Left lung (tissue), 10 donors: ENCODE results near the gene LACRT. TPM values are rescaled to one million over a fixed set of nuclear protein-coding genes. Genes with fewer than 3 reads are reported as not detected.

Source experiments
- ATAC-seq: fragments of 200-7000 bp; cut with Tn5 transposase; one replicate; pipeline ENCODE4 v1.9.1; 2020; ENCODE audit warnings: moderate library complexity
- DNase-seq, 4 donors: peaks; one replicate each; pipeline ENCODE4 v3.0.0-alpha.2; 2013 to 2020
- H3K27ac ChIP-seq, 2 donors: fragments of 200-600 bp; sonication (generic) in 1 of 2; one replicate each; pipeline versions ENCODE4 v1.5.0 to v1.8.0; 2020 to 2021
- H3K27me3 ChIP-seq, 2 donors: fragments of 200-600 bp; sonication (generic) in 1 of 2; one replicate each; pipeline versions ENCODE4 v1.5.0 to v1.8.0; 2020 to 2021
- H3K36me3 ChIP-seq, 2 donors: fragments of 200-600 bp; sonication (generic) in 1 of 2; one replicate each; pipeline versions ENCODE4 v1.5.0 to v1.8.0; 2020 to 2021
- H3K4me1 ChIP-seq, 2 donors: fragments of 200-600 bp; one replicate each; pipeline ENCODE4 v1.8.0; 2021
- H3K4me3 ChIP-seq, 2 donors: fragments of 200-600 bp; sonication (generic) in 1 of 2; one replicate each; pipeline versions ENCODE4 v1.5.0 to v1.8.0; 2020 to 2021; ENCODE audit warnings: mild to moderate bottlenecking in 1 of 2
- H3K9me3 ChIP-seq, 2 donors: fragments of 200-600 bp; sonication (generic) in 1 of 2; one replicate each; pipeline versions ENCODE4 v1.5.0 to v1.8.0; 2020 to 2021
- intact Hi-C, 2 donors: fragments of 100-400 bp; cut with DNase I; formaldehyde crosslinking; loops; one replicate each; pipeline versions ENCODE4 v1.11.2 to v1.14.2; 2022
- polyA plus RNA-seq, 6 donors: library from polyadenylated mRNA; unstranded; fragments of 120-200 nt; gene quantifications; one replicate each; pipeline ENCODE4 v1.2.1, GENCODE V29; 2013; ENCODE audit not compliant: insufficient read length in 6 of 6
- total RNA-seq, 2 donors: library from RNA; stranded (reverse); fragmentation: NEBNext Ultra II Directional; extraction: Animal tissue kit (Norgen Biotek cat#: 25700); gene quantifications; one replicate each; pipeline ENCODE4 v1.2.1, GENCODE V29; 2021
- TF ChIP-seq, protein P1 (sequence below), 2 donors: fragments of 200-600 bp; sonication (generic) in 1 of 2; IDR thresholded peaks; one replicate each; pipeline versions ENCODE4 v1.5.0 to v1.8.0; 2021; ENCODE audit warnings: antibody characterized with exemption in 2 of 2
- donor health status: DM: no; HTN: yes; CAD: no.
- donor health status: DM: no; HTN: no; CAD: no.

Gene LACRT
- total and polyA plus RNA-seq, 8 donors: not detected

DNA sequence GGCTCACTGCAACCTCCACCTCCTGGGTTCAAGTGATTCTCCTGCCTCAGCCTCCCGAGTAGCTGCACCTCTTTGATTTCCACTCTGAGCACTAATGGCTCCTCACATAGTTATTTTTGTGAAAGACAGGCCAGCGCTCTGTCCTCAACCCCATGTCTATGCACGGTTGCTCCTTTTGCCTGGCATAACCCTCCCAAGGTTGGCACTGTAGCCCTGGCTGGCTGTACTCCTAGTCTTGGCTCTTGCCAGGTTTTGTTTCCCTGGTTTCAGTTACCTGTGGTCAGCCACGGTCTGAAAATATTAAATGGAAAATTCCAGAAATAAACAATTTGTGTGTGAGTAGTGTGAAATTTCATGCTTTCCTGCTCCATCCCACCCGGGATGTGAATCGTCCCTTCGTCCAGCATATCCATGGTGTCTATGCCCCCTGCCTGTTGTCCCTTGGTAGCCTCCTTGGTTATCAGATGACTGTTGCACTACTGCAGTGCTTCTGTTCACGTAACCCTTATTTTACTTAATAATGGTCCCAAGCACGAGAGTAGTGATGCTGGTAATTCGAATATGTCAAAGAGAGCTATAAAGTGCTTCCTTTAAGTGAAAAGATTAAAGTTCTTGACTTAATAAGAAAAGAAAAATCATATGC, 25.7 kb upstream of the LACRT start:
- DNase-seq (no peak), ATAC-seq (no peak)
- Histone ChIP-seq H3K27me3 (peaks cover 0 to 16% of the 10 kb centered on the region in 2 donors), H3K4me1 (no peaks in the 10 kb centered on the region), H3K9me3 (no peaks in the 10 kb centered on the region), H3K36me3 (no peaks in the 10 kb centered on the region), H3K27ac (no peak overlapping the region), H3K4me3 (no peak overlapping the region)
- intact Hi-C loops: no loop called here
- TF ChIP-seq, protein P1, sequence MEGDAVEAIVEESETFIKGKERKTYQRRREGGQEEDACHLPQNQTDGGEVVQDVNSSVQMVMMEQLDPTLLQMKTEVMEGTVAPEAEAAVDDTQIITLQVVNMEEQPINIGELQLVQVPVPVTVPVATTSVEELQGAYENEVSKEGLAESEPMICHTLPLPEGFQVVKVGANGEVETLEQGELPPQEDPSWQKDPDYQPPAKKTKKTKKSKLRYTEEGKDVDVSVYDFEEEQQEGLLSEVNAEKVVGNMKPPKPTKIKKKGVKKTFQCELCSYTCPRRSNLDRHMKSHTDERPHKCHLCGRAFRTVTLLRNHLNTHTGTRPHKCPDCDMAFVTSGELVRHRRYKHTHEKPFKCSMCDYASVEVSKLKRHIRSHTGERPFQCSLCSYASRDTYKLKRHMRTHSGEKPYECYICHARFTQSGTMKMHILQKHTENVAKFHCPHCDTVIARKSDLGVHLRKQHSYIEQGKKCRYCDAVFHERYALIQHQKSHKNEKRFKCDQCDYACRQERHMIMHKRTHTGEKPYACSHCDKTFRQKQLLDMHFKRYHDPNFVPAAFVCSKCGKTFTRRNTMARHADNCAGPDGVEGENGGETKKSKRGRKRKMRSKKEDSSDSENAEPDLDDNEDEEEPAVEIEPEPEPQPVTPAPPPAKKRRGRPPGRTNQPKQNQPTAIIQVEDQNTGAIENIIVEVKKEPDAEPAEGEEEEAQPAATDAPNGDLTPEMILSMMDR (IDR thresholded peaks at IDR 0.05): no peak

DNA sequence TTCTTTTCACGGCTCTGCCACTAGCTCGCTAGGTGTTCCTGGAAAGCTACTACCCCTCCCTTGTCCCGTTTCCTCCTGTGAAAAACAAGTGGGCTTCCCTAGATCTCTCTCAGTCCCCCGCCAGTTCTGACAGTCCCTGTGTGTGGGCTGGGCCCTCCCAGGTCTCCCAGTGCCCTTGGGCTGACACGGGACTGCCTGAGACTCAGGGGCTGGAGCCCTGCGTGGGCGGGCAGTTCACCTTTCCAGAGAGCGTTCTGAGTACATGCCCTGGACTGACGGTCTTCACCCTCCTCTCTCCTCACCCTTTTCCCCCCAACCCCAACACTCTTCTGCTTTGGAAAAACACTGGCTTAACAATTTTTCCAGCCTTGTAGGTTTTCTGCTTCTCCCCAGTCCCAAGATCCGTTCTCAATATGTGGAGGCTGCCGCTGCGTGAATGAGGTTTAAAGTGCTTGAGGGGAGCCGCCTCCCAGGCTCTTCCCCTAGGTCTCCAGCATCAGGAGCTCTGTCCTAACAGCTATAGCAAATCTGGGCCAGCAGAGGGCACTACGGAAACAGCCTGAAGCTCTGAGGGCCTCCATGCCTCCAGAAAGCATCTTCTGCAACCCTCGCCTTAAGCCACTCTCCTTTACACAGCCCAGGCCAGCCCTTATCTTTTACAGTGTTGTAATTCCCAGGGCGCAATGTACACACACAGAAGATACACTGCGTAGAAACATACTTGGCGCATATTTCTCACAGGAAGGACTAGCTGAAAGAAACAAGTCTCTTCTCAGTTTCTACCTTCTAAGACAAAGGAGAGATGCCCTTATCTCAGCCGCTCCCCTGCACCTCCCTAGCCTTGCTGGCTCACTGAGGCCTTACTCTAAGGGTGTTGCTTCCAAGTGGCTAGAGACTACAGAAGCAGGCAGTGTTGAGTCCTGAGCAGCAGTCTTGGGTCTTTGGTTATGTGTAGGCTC, 23.9 kb upstream of the LACRT start:
- DNase-seq (peak in 1 of 4 donors; percentile 12), ATAC-seq (peak; percentile 87)
- no peaks in the 10 kb centered on the region for H3K36me3 ChIP-seq
- no peak overlapping the region for H3K27ac ChIP-seq
- TF ChIP-seq, protein P1 (IDR thresholded peaks at IDR 0.05): peak; percentile 42 to 45
- intact Hi-C loops: no loop called here
- H3K4me1 ChIP-seq: no peaks in the 10 kb centered on the region
- no peak overlapping the region for H3K4me3 ChIP-seq
- H3K9me3 ChIP-seq: no peaks in the 10 kb centered on the region
- peaks cover 0 to 16% of the 10 kb centered on the region in 2 donors for H3K27me3 ChIP-seq

DNA sequence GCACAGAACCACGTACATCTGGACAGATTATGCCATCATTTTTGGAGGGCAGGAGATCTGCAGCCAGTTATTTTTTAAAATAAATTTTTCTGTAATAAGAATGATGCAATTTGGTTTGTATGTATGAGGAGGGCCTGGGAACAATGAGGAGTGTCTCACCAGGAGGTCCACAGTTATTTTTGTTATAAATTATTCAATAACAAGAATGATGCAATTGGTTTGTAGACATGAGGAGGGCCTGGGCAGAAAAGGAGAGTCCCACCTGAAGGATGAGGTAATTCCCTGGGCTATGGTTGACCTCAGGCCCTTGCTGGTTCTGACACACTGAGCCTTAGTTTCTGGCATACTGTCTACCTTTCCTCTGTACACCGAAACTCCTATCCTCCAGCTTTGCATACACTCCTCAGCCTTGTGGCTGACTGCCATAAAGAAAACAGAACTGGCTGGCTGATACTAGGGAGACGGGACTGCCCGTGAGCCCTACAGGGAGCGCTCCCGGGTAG, 22.5 kb upstream of the LACRT start:
- Histone ChIP-seq H3K9me3 (no peaks in the 10 kb centered on the region), H3K4me1 (no peaks in the 10 kb centered on the region), H3K27ac (no peak overlapping the region), H3K27me3 (peaks cover 0 to 16% of the 10 kb centered on the region in 2 donors), H3K36me3 (no peaks in the 10 kb centered on the region), H3K4me3 (no peak overlapping the region)
- TF ChIP-seq, protein P1 (IDR thresholded peaks at IDR 0.05): no peak
- no peak for DNase-seq
- intact Hi-C loops: no loop called here
- ATAC-seq: no peak

DNA sequence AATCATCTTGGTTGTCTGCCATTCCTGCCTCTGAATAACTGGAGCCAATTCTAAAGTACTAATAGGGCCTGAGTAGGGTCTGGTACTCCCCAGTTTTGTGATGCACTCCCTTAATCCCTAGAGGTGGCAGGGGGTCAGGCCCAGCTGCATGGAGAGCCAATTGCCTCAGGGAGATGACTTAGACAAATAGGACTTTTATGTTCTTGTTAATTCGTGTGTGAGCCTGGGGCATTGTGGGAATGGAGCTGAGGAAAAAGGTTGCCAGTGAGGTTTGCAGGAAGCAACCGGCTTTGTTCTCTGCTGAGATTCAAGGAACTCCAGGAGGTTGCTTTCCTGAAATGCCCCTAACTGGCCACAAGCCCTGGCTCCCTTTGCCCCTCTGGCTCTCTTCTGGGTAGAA, 20.2 kb upstream of the LACRT start:
- intact Hi-C loops: no loop called here
- no peaks in the 10 kb centered on the region for H3K4me1 ChIP-seq
- DNase-seq: no peak
- no peak overlapping the region for H3K27ac ChIP-seq
- no peak overlapping the region for H3K4me3 ChIP-seq
- TF ChIP-seq, protein P1 (IDR thresholded peaks at IDR 0.05): no peak
- H3K27me3 ChIP-seq: peaks cover 0 to 29% of the 10 kb centered on the region in 2 donors
- ATAC-seq: no peak
- no peaks in the 10 kb centered on the region for H3K36me3 ChIP-seq
- no peaks in the 10 kb centered on the region for H3K9me3 ChIP-seq

DNA sequence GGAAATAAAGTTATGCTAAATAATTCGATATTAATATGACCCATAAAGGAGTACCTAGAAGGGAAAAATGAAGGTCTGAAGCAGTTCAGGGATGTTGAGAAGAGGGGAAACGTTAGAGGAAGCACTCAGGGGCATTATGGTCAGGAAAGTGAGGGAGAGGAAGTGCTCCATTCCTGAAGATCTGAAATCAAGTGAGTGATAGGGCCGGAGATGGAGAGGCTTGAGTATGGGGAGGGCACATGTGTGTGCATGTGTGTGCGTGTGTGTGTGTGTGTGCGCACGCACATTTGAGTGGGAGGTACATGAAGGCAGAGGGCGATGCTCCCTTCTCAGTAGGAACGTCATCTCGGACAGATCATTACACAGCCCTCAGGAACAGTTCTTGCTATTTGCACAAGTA, 18.3 kb upstream of the LACRT start:
- peaks cover 0 to 22% of the 10 kb centered on the region in 2 donors for H3K27me3 ChIP-seq
- no peaks in the 10 kb centered on the region for H3K4me1 ChIP-seq
- intact Hi-C loops: no loop called here
- no peaks in the 10 kb centered on the region for H3K36me3 ChIP-seq
- TF ChIP-seq, protein P1 (IDR thresholded peaks at IDR 0.05): no peak
- no peak overlapping the region for H3K4me3 ChIP-seq
- DNase-seq (no peak), ATAC-seq (no peak)
- no peak overlapping the region for H3K27ac ChIP-seq
- H3K9me3 ChIP-seq: no peaks in the 10 kb centered on the region
